NCI-H2196 treated with DMSO at 0.1 percent for 48 hours (cell line): ENCODE measurements around the gene PRRT3.
"Not testable (repeated sequence)": the region's sequence is repeated elsewhere in the genome, so short reads cannot be mapped to it uniquely, and the experiment has no call there.

ENCODE experiments used
- DNase-seq: peaks from one replicate; lab custom pipeline; 2025; ENCODE audit not compliant: unreplicated experiment; lab: John Stamatoyannopoulos, UW

PRRT3 gene

GRCh38 chr3:9899289-9899791 is 52.9 kb downstream of the PRRT3 start:
- DNase-seq, result no peak

DNA sequence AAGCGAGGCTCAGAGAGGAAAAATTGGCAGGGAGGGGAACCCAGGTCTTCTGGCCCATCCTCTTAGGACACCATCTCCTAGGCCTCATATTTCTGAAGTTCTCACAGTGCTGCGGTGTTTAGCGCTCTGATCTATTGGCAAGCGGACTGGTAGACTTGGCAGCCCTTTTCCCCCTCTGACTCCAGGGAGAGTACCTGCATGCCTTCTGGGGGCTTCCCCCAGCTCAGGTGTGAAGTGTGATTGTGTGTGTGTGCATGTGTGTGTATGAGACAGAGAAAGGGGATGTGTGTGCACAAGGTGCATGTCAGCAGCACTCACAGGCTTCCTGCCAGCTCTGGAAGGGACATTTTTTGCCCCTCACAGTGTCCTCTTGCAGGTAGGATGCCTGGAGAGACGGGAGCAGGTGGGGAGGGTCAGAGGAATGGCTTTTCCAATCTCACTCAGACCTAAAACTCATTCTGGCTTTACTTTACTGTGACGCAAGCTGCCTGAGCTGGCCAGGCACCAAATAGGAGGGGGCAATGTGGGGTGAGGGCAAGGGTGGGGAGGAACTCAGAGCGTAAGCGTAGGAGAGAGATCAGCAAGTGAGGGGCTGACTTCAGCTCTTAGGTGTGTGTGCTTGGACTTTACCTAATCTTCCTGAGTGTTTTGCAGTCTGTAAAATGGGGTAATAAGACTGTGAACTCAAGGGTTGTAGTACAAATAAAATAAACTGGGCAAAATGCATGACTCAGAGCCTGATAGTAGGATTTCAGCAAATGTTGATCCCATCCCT is 53.6 kb downstream of the PRRT3 start:
- no peak for DNase-seq

DNA sequence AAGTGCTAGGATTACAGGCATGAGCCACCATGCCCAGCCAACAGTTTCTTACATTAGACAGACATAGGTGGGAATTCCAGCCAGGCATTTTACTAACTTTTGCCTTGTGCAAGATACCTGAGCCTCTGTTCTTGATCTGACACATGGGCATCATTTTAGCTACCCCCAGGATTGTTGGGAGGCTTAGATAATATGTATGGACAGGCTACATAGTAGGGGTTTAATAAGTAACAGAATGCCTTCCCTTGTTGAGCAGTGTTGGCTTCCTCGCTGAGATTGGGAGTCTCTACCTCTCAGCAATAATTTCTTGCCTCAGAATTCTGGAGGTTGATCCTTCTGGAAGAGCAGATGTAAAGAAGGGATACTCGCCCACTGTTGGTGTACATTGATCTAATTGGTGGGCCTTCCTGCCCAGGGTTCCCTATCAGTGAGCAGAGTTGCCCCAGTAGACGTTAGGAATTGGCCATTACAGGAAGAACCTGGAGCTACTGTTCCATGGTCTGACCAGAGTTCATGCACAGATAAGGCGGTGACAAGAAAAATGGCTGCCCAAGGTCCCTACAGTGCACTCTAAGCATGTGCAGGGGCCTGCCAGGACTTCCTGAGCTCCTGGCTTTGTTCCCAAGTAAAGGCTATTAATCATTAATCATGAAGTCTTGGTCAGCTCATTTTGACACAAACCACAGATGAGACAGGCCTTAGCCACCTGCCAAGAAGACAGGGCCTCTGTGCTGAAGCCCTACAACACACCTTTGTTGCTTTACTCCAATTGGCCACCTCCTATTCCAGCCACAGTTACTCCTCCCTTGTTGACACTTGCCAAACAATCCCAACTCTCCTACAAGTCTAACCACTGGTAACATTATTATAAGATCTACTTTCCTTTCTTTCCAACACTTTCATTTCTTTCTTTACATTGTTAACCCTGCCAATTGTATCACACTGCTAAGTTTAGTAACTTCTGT is 54.5 kb downstream of the PRRT3 start:
- no peak for DNase-seq

GRCh38 chr3:9896755-9897407 is 55.3 kb downstream of the PRRT3 start:
- DNase-seq, result not testable (repeated sequence)

GRCh38 chr3:9895715-9896114 is 56.5 kb downstream of the PRRT3 start:
- not testable (repeated sequence) for DNase-seq
